ENCODE results near the gene PRSS22.

PRSS22 gene

GRCh38 chr16:2895813-2896212, 37.8 kb upstream of the PRSS22 start:
- TF ChIP-seq ZFX (IDR thresholded peaks at IDR 0.05; ENCODE audit: borderline replicate concordance) (no peak), CTCF (IDR thresholded peaks at IDR 0.05) (no peak)
- no peak overlapping the region for H3K27ac ChIP-seq

GRCh38 chr16:2894231-2894630, 36.3 kb upstream of the PRSS22 start:
- TF ChIP-seq ZFX (IDR thresholded peaks at IDR 0.05; ENCODE audit: borderline replicate concordance) (no peak), CTCF (IDR thresholded peaks at IDR 0.05) (peak; percentile 23)
- H3K27ac ChIP-seq = no peak overlapping the region

- no peak for TF ChIP-seq CTCF (IDR thresholded peaks at IDR 0.05)
- TF ChIP-seq ZFX (IDR thresholded peaks at IDR 0.05; ENCODE audit: borderline replicate concordance) = no peak
- H3K27ac ChIP-seq = peak overlapping the region; percentile 87
Measured at GRCh38 chr16:2884041-2884451, 26.1 kb upstream of the PRSS22 start.

GRCh38 chr16:2883458-2883908, 25.5 kb upstream of the PRSS22 start:
- peak overlapping the region; percentile 87 for H3K27ac ChIP-seq
- TF ChIP-seq CTCF (IDR thresholded peaks at IDR 0.05) (no peak), ZFX (IDR thresholded peaks at IDR 0.05; ENCODE audit: borderline replicate concordance) (no peak)

GRCh38 chr16:2882650-2883457, 24.9 kb upstream of the PRSS22 start, which contains the start of gene FLYWCH2:
Gene FLYWCH2, plus strand, starts transcription at chr16:2883215. Its CDS starts 13,235 bp downstream, at chr16:2896450.
- H3K27ac ChIP-seq = peak within 1 kb of the TSS; percentile 87
- TF ChIP-seq ZFX (IDR thresholded peaks at IDR 0.05; ENCODE audit: borderline replicate concordance) = no peak
- peak; percentile 8; the same call in 1 of the 2 replicates for TF ChIP-seq CTCF (IDR thresholded peaks at IDR 0.05)

- peak overlapping the region; percentile 87 for H3K27ac ChIP-seq
- TF ChIP-seq ZFX (IDR thresholded peaks at IDR 0.05; ENCODE audit: borderline replicate concordance) (no peak), CTCF (IDR thresholded peaks at IDR 0.05) (no peak)
Measured at GRCh38 chr16:2881783-2882649, 24.0 kb upstream of the PRSS22 start.

Measured in 22Rv1 (cell line).